HUES48 (cell line): ENCODE results near the gene RRP1.
A peak's percentile ranks its signal among the peaks of the same experiment; 100 is the strongest.

Experiments used
- H3K27ac ChIP-seq: one replicate; pipeline ENCODE4 v1.7.0; 2013; ENCODE audit warnings: low read depth, low read length, inconsistent platforms
- H3K27me3 ChIP-seq: 2 replicates; pipeline ENCODE4 v1.6.1; 2013; ENCODE audit warnings: mild to moderate bottlenecking, low read length; ENCODE audit not compliant: control insufficient read depth, insufficient read depth
- H3K36me3 ChIP-seq: 2 replicates; pipeline ENCODE4 v1.6.1; 2013; ENCODE audit warnings: low read length; ENCODE audit not compliant: control insufficient read depth, insufficient read depth
- H3K4me1 ChIP-seq: 2 replicates; pipeline ENCODE4 v1.6.1; 2013; ENCODE audit warnings: mild to moderate bottlenecking, low read length; ENCODE audit not compliant: control insufficient read depth, insufficient read depth
- H3K4me3 ChIP-seq: 2 replicates; pipeline ENCODE4 v1.5.1; 2013; ENCODE audit warnings: mild to moderate bottlenecking, low read depth, low read length
- H3K9ac ChIP-seq: 2 replicates; pipeline ENCODE4 v1.6.1; 2013; ENCODE audit warnings: mild to moderate bottlenecking, low read depth, low read length, moderate library complexity
- H3K9me3 ChIP-seq: 2 replicates; pipeline ENCODE4 v1.6.1; 2013; ENCODE audit warnings: low read length; ENCODE audit not compliant: control insufficient read depth, insufficient read depth

RRP1 gene

GRCh38 chr21:43760391-43760958 is 28.9 kb upstream of the RRP1 start:
- Histone ChIP-seq H3K4me1 (no peaks in the 10 kb centered on the region), H3K9ac (no peak overlapping the region), H3K36me3 (peaks cover 29% of the 10 kb centered on the region), H3K27ac (no peak overlapping the region), H3K27me3 (no peaks in the 10 kb centered on the region), H3K4me3 (no peak overlapping the region), H3K9me3 (no peaks in the 10 kb centered on the region)

- no peak overlapping the region for H3K9ac ChIP-seq
- H3K9me3 ChIP-seq: no peaks in the 10 kb centered on the region
- no peak overlapping the region for H3K4me3 ChIP-seq
- no peaks in the 10 kb centered on the region for H3K27me3 ChIP-seq
- no peak overlapping the region for H3K27ac ChIP-seq
- H3K36me3 ChIP-seq: peaks cover 15% of the 10 kb centered on the region
- no peaks in the 10 kb centered on the region for H3K4me1 ChIP-seq
Observed at GRCh38 chr21:43761886-43762285, 27.5 kb upstream of the RRP1 start.

- Histone ChIP-seq H3K9me3 (no peaks in the 10 kb centered on the region), H3K36me3 (peaks cover 12% of the 10 kb centered on the region), H3K27ac (no peak overlapping the region), H3K4me3 (no peak overlapping the region), H3K9ac (no peak overlapping the region), H3K27me3 (no peaks in the 10 kb centered on the region), H3K4me1 (no peaks in the 10 kb centered on the region)
Observed at GRCh38 chr21:43762303-43763128, 26.9 kb upstream of the RRP1 start.

- no peaks in the 10 kb centered on the region for H3K9me3 ChIP-seq
- no peaks in the 10 kb centered on the region for H3K27me3 ChIP-seq
- no peak overlapping the region for H3K9ac ChIP-seq
- no peak overlapping the region for H3K4me3 ChIP-seq
- H3K36me3 ChIP-seq: peaks cover 8% of the 10 kb centered on the region; the same call in 1 of the 2 replicates
- peaks cover 13% of the 10 kb centered on the region; the same call in 1 of the 2 replicates for H3K4me1 ChIP-seq
- no peak overlapping the region for H3K27ac ChIP-seq
Observed at GRCh38 chr21:43763901-43764523, 25.4 kb upstream of the RRP1 start.

GRCh38 chr21:43764576-43765495 is 24.5 kb upstream of the RRP1 start:
- H3K27me3 ChIP-seq: no peaks in the 10 kb centered on the region
- H3K36me3 ChIP-seq: 0 out of 2 replicates have a peak, but pooled peaks cover 4% of the 10 kb centered on the region
- no peak overlapping the region for H3K9ac ChIP-seq
- H3K9me3 ChIP-seq: no peaks in the 10 kb centered on the region
- peaks cover 14% of the 10 kb centered on the region; the same call in 1 of the 2 replicates for H3K4me1 ChIP-seq
- no peak overlapping the region for H3K4me3 ChIP-seq
- H3K27ac ChIP-seq: no peak overlapping the region

GRCh38 chr21:43766734-43767497 is 22.5 kb upstream of the RRP1 start:
- Histone ChIP-seq H3K4me1 (peaks cover 20% of the 10 kb centered on the region), H3K4me3 (no peak overlapping the region), H3K36me3 (no peaks in the 10 kb centered on the region), H3K9me3 (no peaks in the 10 kb centered on the region), H3K27me3 (no peaks in the 10 kb centered on the region), H3K9ac (no peak overlapping the region), H3K27ac (no peak overlapping the region)

GRCh38 chr21:43767498-43767983 is 21.8 kb upstream of the RRP1 start:
- H3K27me3 ChIP-seq: no peaks in the 10 kb centered on the region
- peaks cover 23% of the 10 kb centered on the region for H3K4me1 ChIP-seq
- no peaks in the 10 kb centered on the region for H3K9me3 ChIP-seq
- no peak overlapping the region for H3K9ac ChIP-seq
- peak overlapping the region; percentile 67 for H3K27ac ChIP-seq
- H3K4me3 ChIP-seq: no peak overlapping the region
- no peaks in the 10 kb centered on the region for H3K36me3 ChIP-seq

GRCh38 chr21:43767984-43768867 is 21.2 kb upstream of the RRP1 start:
- H3K4me3 ChIP-seq: no peak overlapping the region

GRCh38 chr21:43768868-43769167 is 20.6 kb upstream of the RRP1 start:
- Histone ChIP-seq H3K9me3 (no peaks in the 10 kb centered on the region), H3K4me1 (peaks cover 27% of the 10 kb centered on the region), H3K27me3 (no peaks in the 10 kb centered on the region), H3K27ac (peak overlapping the region; percentile 67), H3K36me3 (peaks cover 9% of the 10 kb centered on the region), H3K9ac (no peak overlapping the region), H3K4me3 (no peak overlapping the region)

More at GRCh38 chr21:43767984-43768867, 21.2 kb upstream of the RRP1 start:
- peaks cover 3% of the 10 kb centered on the region for H3K36me3 ChIP-seq
- H3K27ac ChIP-seq: peak overlapping the region; percentile 67
- H3K4me1 ChIP-seq: peaks cover 27% of the 10 kb centered on the region
- H3K9ac ChIP-seq: no peak overlapping the region
- no peaks in the 10 kb centered on the region for H3K27me3 ChIP-seq
- no peaks in the 10 kb centered on the region for H3K9me3 ChIP-seq
